Measurements from ENCODE around the gene HSPA12B. TPM values are rescaled to one million over a fixed set of nuclear protein-coding genes. Genes with fewer than 3 reads are reported as not detected.
A peak's percentile ranks its signal among the peaks of the same experiment; 100 is the strongest.

The HSPA12B gene
- total RNA-seq, 1 donor from 2014 or later = 21.6 TPM

- no peak for DNase-seq (ENCODE audit: extremely low spot score in 2 of 2)
- H3K27ac ChIP-seq = no peak overlapping the region
- H3K36me3 ChIP-seq = peaks cover 0 to 1% of the 10 kb centered on the region in 2 donors
- H3K4me1 ChIP-seq = no peaks in the 10 kb centered on the region
- no peaks in the 10 kb centered on the region for H3K27me3 ChIP-seq
- H3K9me3 ChIP-seq = no peaks in the 10 kb centered on the region
- TF ChIP-seq CTCF (IDR thresholded peaks at IDR 0.05) = no peak
- TF ChIP-seq POLR2A (IDR thresholded peaks at IDR 0.05) = no peak
- H3K4me3 ChIP-seq = no peak overlapping the region
- intact Hi-C loops (cut with DNase I) = no loop called here
These were observed 23.5 kb downstream of the HSPA12B start for GRCh38 chr20:3755814-3756480.

DNA sequence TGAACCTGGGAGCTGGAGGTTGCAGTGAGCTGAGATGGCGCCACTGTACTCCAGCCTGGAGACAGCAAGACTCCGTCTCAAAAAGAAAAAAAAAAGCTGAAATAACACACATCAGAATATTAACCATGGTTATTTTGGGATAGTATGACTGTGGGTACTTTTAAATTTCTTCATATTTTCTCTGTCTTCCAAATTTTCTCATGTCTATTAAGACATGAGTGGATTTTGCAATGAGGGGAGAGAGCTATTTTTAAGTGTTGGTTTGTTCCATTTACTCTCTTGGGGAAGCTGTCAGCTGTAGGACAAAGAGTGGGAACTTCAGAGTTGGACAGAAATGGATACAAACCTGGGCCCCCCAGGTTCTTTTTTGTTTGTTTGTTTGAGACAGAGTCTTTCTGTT, 24.8 kb downstream of the HSPA12B start:
- no peak for TF ChIP-seq CTCF (IDR thresholded peaks at IDR 0.05)
- no peaks in the 10 kb centered on the region for H3K9me3 ChIP-seq
- H3K27ac ChIP-seq = peak overlapping the region; percentile 24
- intact Hi-C loops (cut with DNase I) = no loop called here
- no peak for DNase-seq (ENCODE audit: extremely low spot score in 2 of 2)
- no peaks in the 10 kb centered on the region for H3K4me1 ChIP-seq
- H3K36me3 ChIP-seq = no peaks in the 10 kb centered on the region
- H3K27me3 ChIP-seq = no peaks in the 10 kb centered on the region
- no peak overlapping the region for H3K4me3 ChIP-seq

GRCh38 chr20:3758566-3758965, 26.1 kb downstream of the HSPA12B start:
- H3K4me3 ChIP-seq = no peak overlapping the region
- intact Hi-C loops (cut with DNase I) = no loop called here
- no peaks in the 10 kb centered on the region for H3K9me3 ChIP-seq
- TF ChIP-seq POLR2AphosphoS5 (IDR thresholded peaks at IDR 0.05; ENCODE audit: insufficient read depth in 1 of 2, low read depth in 1 of 2) = no peak
- no peak for TF ChIP-seq POLR2A (IDR thresholded peaks at IDR 0.05)
- no peak for TF ChIP-seq CTCF (IDR thresholded peaks at IDR 0.05)
- H3K27ac ChIP-seq = no peak overlapping the region
- H3K4me1 ChIP-seq = no peaks in the 10 kb centered on the region
- DNase-seq (ENCODE audit: extremely low spot score in 2 of 2) = no peak
- H3K36me3 ChIP-seq = no peaks in the 10 kb centered on the region
- H3K27me3 ChIP-seq = no peaks in the 10 kb centered on the region

DNA sequence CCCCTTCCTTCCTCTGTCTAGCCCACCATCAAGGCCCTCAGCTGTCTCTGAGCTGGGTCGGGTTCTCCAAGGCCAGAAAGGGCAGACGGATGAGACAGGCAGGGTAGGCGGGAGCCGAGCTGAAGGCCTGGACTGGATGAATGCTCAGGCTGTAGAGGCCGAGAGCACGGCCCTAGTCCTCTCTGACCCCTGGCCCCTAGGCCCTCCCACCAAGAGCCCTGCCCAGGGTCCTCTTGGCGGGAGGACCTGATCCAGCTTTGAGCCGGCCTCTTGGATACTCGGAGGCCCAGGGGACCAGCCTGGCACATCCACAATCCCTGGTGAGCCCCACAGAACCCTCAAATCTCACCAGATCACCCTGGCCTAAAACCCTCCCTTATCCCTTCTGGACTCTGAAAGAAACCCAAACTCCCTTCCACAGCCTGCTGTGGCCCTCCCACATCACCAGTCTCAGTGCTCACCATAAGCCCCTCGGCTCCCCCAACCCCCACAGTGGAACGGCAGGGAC, 26.9 kb downstream of the HSPA12B start:
- Histone ChIP-seq H3K36me3 (no peaks in the 10 kb centered on the region), H3K4me3 (no peak overlapping the region), H3K27ac (no peak overlapping the region), H3K27me3 (no peaks in the 10 kb centered on the region), H3K9me3 (no peaks in the 10 kb centered on the region), H3K4me1 (peaks cover 7% of the 10 kb centered on the region)
- intact Hi-C loops (cut with DNase I) = no loop called here
- TF ChIP-seq CTCF (IDR thresholded peaks at IDR 0.05) (no peak), POLR2A (IDR thresholded peaks at IDR 0.05) (no peak), POLR2AphosphoS5 (IDR thresholded peaks at IDR 0.05; ENCODE audit: insufficient read depth in 1 of 2, low read depth in 1 of 2) (no peak)
- DNase-seq (ENCODE audit: extremely low spot score in 2 of 2) = no peak

DNA sequence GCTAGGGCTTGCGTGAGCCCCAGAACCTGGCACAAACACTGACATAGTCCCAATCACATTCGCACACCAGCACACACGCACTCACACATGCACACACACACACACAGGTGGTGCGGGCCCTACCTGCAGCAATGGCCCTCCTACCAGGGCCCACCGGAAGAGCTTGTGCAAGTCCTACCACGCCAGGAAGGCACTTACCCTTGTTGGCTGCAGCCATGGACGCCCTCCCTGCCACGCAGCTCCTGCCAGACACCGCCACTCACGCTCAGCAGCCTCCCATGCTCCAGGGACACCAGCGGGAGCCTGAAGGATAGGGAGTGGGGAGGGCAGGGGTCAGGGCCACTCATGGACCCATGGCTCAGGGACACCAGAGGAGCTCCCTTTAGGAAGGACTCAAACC, 27.4 kb downstream of the HSPA12B start:
- TF ChIP-seq POLR2A (IDR thresholded peaks at IDR 0.05) (no peak), CTCF (IDR thresholded peaks at IDR 0.05) (no peak), POLR2AphosphoS5 (IDR thresholded peaks at IDR 0.05; ENCODE audit: insufficient read depth in 1 of 2, low read depth in 1 of 2) (no peak)

More for the DNA sequence above, 27.4 kb downstream of the HSPA12B start:
- Histone ChIP-seq H3K27ac (no peak overlapping the region), H3K4me1 (peaks cover 12% of the 10 kb centered on the region), H3K27me3 (no peaks in the 10 kb centered on the region), H3K4me3 (no peak overlapping the region), H3K9me3 (no peaks in the 10 kb centered on the region), H3K36me3 (no peaks in the 10 kb centered on the region)
- intact Hi-C loops (cut with DNase I) = no loop called here
- DNase-seq (ENCODE audit: extremely low spot score in 2 of 2) = no peak

Measured in vagina (tissue), 2 donors.